GM19372 (cell line): ENCODE measurements around the gene RASA1.

Experiments
- ATAC-seq: cut with Tn5 transposase; IDR thresholded peaks from one replicate; pipeline ENCODE4 v1.9.1; 2021; ENCODE audit warnings: mild to moderate bottlenecking, low read depth, moderate library complexity; ENCODE audit not compliant: unreplicated experiment

Gene RASA1

DNA sequence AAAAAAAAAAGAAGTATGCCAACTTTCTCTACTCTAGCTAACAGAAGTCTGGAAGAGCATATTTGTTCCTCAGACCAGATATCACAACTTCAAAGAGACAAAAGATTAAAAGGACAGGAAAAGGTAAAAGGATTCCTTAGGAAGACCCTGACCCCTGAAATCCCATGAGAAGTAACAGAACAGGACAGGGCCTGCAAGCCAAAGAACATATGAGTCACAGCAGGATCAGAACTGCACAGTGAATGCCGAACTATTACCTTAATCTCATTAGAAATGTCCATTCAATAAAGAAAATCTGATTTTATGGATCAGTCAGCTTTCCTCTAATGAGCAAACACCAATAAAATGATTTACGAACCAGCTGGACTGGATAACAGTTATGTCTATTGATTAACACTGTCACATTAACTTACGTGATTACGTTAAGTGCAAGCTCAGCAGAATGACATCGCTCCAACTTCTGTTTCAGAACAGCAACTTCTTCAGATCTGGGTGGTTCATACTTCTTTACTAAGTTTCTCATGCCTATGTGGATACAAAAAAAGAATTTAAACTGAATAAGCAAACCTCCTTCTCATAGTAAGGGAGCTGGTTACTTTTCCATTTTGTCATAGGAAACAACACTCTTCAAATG, 131.4 kb downstream of the RASA1 start:
- ATAC-seq = no peak

DNA sequence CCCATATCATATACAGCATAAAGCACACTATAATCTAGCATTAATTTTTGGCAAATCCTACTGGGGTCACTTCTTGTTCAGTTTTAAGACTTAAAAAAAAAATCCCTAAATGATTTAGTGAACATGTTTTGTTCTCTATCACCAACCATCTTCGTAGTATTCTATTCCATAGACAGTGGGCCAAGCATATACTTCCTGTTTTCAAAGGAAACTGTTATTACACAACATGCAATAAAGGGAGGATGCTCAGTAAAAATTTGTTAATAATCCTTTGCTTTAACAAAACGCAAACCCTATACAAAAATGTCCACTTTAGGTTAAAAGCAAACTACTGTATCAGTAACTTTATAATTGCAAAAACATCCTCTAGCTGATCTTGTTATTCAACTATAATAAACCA, 132.0 kb downstream of the RASA1 start:
- no peak for ATAC-seq

DNA sequence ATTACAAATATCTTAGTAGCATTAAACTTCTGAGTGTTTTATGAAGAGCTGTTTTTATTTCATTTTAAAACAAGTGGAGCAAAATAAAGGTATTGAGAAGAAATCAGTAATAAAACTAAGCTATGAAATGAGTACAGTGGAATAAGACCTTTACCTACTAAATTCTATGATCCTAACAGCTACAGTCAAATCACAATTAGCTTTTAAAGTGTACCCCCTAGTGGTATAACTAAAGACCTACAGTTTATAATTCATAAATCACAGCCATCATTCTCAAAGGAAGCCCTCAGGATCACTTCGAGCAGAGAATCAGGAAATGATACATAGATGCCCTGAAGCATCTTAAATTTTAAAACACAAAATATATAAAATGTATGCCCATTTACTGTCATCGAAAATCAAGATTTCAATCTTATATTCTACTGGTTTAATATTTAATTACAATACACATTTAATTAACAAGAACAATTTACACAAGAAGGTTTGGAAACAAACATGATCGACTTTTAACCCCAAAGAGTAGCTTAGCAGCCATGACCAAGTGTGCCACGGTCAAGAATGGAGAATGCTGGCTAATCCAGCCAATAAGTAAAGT, 132.7 kb downstream of the RASA1 start:
- peak; percentile 63 for ATAC-seq

DNA sequence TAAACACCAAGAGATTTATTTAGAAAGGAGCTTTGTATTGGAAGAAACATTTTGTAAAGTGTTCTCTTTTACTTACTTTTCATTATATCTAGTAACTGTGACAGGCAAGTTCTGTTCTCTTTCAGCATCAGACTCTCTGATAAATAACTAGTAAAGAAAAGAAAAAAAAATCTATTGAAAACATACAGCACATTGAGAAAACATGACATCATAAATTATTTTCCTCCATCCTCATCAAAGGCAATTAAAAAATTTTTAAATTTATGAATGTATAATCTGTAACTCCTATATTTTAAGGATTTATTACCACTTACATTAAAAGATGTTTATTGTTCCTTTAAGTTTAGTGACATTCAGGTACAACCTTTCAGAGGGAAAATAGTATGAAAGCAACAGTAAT, 133.9 kb downstream of the RASA1 start:
- ATAC-seq = no peak

DNA sequence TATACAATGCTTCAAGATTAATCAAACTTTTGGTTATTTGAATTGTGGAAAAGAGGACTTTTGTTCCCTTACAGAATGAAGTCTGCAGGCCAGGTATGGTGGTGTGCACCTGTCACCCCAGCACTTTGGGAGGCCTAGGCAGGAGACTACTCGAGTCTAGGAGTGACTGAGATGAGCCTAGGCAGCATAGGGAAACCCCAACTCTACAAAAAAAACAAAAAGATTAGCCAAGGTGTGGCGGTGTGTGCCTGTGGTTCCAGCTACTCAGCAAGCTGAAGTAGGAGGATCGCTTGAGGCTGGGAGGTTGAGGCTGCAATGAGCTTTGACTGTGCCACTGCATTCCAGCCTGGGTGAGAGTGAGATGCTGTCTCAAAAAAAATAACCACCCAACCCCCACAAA, 135.7 kb downstream of the RASA1 start:
- no peak for ATAC-seq

DNA sequence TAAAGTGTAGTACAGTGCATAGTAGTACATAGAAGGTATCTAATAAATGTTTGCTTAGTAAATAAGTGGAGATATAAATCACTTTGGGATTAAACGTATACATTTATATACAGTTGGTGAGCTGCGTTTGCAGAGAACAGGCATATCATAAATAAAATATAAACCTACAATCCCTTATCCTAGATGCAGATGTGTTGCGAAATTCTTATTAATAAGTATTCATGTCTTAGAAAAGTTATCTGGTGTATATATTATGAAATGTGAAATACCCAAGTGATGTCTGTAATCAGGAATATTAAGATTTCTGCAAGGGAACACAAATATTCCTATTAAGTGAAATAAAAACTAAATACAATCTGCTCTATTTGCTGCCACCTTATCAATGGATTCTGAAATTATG, 136.2 kb downstream of the RASA1 start:
- no peak for ATAC-seq

DNA sequence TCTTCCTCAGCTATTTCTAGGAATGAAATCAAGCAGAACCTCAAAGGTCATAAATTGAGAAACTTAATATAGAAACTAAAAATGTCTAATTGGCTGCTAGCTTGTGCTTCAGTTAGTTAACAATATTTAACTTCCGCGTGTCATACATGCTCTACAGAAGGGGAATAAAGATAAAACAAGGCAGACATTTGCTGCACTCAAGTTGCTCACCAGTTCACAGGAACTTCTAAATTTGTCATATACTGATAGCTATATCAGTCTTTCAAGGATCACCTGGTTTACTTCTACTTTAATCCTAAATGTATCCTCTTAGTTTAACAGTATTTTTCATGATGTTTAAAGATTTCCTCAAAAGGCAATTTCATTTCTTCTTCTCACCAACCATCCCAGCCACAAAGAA, 136.7 kb downstream of the RASA1 start:
- ATAC-seq = no peak

DNA sequence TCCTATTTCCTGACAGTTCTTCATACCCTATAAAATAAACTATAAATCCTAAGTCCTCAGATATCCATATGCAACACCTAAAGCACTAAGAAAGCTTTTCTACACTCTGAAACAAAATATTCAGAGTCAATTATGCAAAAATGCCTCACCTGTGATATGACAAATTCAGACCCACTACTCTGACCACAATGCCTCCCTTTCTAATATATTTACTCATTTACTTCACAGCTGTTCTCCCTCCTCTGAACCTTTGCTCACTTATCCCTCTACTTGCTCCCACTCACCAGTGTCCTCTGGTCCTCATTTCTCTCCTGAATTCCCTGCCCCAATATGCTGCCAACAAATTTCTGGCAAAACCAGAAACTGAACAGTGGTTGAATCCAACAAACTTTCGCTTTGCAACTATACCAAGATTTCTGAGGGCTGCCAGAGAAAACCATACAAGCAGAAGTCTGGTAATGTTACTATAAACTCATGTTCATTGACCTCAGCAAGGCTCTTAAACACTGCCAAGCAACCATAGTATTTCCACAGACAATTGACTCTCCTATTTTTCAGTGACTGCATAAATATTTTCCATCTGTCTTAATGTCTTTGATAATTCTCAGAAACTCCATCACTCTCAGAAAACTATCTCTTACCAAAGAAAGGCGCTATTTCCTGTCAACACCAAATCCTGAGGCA, 137.9 kb downstream of the RASA1 start:
- no peak for ATAC-seq

DNA sequence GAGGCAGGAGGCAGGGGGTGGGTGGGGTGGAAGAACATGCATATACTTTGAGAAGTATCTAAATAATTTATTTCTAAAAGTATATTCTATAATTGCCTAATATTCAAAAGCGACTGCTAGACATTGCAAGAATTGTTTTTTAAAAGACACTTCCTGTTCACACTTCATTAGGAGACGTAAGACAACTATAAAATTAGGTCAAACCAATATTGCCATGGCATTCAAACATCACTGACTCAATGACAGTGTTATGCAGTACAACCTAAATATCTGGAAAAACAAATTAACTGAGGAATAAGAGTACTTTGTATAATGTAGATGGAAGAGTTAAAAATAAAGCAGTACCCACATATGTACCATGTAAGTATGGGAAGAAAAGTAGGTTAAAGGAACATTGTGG, 140.5 kb downstream of the RASA1 start:
- ATAC-seq = no peak

DNA sequence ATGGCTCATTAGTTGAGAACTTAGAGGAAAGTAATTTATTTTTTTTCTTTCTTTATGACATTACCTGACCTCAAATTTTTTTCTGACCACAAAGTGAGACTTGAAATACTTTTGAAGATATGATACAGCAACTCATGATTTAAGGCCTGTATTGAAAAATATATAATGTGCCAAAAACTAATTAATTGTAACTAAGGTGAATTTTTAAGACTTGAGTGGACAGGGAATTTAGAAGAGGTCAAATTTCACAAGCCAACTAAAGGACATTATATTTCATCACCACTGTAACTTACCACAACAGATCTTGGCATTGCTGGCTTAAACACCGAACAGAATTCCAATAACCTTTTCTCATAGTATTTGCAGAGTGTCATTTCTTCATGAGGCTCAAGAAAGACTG, 143.2 kb downstream of the RASA1 start:
- ATAC-seq = no peak

DNA sequence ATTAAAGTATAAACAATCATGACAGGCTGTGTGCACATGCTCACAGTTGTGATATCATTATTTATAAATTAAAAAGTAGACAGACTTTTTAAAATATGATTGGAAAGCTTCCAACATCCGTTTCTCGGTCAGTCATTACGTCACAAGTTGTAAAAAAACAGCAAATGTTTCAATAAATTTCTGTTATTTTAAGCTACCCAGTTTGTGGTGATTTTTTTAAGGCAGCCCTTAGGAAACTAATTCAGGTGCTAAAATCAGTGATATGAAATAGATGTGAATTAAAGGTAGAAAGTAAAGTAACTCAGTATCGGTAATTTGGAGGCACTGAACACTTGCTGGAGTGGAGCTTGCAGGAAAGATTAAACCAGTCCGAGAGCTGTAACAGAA, 143.9 kb downstream of the RASA1 start:
- ATAC-seq = no peak

DNA sequence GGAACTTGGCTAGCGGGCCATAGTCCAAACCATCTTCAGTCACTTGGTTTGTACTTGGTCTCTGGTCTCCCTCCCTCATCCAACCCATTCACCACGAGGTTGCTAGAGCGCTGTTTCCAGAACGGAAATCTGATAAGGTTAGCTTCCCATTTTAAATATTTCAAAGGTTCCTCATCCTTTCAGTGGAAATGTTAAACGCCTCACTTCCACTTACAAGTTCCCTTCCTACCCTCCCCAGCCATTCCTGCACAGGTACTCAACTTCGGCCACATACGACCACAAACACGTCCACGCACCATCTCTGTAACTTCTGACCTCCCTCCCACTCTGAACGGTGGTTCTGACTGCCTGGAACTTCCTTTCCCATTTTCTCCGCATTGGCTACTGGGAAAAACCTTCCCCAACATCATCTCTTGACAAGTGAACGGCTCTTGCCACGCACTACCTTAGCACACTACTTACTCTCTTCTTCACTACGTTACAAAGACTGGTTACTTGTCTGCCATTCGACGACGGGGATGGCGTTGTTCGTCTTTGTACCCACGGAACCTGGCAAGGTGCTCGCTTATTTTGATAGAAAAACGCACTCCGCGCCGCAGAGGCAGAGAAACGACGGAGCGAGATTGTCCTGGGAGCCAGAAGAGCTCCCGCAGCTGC, 144.4 kb downstream of the RASA1 start:
- ATAC-seq = peak; percentile 13

DNA sequence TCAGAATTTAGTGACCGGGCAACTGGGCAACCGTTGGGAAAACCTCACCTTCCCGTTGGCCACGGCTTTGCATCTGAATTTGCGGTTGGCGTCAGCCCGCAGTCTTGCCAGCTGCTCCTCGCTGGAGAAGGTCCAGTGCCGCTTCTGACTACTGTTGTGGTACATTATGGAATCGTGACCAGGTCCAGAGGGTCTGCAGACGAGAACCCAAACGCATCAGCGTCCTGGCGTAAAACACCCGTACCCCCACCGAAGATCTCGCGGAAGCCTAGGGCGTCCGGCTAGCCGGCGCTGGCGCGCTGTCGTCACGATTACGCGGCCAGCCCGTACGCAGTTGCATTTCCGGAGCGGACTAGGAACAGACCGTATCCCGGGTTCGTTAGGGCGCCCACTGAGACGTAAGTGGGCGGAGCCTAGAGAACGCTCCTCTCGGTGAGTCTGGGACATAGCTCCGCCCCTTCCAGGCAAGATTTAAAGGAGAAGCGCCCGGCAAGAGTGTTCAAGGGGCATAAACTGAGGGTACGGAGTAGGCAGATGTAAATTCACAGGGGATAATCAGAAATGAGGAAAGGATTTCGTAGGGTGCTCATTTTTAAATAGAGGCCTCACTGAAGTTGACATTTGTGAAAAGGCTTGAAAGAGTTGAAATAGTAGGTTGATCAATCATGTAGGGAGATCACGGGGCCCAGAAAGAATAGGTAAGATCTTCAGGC, 145.1 kb downstream of the RASA1 start, which contains the start of gene CCNH:
Gene CCNH, minus strand, starts transcription at position 301 of the 713 bp plus-strand sequence. Its CDS starts 136 bp downstream, at position 165.
- peak; percentile 98 for ATAC-seq

DNA sequence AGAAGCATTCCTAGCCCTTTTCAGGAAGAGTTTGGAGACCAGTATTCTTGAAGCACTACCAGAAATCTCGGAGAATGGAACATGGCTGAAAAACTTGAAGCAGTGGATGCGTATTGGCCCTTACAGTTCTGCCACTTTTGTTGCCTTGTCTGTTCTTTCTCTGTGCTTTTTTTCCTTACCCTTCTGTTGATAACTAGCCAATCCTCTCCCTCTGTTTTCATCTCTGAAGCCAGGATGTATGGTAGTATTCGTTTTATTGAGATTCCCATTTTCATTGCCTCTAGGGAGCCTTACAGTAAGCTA, 145.6 kb downstream of the RASA1 start:
- ATAC-seq = no peak

DNA sequence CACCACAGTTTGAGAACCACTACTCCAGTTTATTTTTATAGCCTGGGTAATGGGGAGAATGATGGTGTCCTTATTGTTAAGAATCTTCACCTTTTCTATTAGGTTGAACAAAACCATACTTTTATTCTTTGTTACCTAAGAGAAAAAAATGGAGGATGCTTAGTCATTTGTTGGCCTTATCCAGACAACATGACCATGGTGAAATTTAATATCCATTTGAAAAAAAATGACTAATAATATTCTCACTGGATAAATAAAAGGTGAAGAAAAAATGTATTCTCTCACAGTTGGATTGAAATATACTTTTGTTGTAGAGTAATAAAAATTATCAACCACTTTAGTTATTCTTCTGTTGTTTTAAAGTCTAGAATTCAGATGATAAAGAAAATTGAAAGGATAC, 150.8 kb downstream of the RASA1 start:
- no peak for ATAC-seq

DNA sequence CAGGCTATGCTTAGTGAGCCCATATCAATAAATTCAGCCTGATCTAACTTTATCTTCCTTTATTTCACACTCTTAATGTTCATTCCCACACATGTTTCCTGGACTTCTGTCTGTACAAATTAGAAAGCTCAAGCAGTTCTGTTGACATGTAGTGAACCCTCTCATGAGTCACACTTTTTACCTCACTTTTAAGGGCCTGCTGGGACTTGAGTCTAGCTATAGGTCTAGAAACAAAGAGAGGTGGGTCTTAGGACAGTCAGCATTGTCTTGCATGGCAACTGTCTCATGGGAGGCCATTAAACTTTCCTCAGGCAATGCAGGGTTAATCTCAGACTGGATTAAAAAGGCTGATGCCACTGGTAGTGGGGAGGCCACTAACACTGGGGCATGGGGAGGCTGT, 153.6 kb downstream of the RASA1 start:
- ATAC-seq = no peak

DNA sequence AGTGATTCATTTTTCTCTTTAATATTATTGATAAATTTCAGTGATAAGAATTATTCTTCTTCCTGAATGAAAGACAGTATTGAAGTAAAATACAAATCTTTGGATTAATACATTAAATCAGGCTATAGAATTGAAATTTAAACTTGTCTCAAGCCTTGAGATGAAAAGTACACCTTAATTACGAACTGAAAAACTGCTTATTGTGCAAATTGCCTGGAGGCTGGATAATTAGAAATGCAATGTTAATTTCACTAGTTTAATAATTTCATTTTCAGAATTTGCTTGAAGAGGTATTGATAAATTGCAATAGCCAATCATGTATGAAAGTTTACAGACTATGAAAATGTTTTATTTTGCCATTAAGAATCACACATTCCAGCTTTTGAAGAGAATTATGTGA, 156.1 kb downstream of the RASA1 start:
- no peak for ATAC-seq

DNA sequence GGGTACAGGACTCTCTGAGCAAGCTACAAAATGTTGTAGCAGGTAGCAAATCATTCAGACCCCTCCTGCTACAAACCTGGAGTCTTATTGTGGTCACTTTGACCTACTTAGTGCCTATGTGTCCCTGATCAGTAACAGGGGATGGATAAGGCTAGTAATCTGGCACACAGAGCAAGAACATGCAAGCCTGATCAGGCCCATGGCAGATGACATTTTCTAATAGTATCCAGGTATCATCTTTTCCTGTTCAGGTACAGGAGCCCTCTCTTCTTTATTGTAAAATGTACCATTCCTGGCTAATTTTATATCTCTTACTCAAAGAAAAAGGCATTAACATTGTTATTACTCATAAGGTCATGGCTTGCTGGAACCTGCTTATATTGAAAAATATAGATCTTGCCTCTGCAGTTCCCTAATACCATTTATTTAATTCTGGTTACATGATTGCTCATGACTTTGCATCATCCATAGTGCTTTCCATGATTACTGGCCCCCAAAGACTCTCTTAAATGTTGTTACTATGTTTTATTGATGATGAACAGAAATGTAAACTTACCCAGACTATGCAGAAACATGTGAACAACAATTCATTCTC, 163.3 kb downstream of the RASA1 start:
- ATAC-seq = no peak

DNA sequence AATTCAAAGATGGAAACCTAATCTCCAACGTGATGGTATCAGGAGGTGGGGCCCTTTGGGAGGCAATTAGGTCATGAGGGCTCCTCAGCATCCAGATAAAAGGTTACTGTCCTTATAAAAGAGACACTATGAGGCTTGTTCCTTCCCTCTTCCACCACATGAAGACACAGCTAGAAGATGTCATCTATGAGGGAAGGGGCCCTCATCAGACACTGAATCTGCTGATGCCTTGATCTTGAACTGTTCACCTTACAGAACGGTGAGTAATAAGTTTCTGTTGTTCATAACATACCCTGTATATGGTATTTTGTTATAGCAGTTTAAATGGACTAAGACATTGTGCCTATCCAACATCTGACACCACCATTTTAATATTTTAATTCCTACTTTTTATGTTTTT, 164.8 kb downstream of the RASA1 start:
- ATAC-seq = no peak

DNA sequence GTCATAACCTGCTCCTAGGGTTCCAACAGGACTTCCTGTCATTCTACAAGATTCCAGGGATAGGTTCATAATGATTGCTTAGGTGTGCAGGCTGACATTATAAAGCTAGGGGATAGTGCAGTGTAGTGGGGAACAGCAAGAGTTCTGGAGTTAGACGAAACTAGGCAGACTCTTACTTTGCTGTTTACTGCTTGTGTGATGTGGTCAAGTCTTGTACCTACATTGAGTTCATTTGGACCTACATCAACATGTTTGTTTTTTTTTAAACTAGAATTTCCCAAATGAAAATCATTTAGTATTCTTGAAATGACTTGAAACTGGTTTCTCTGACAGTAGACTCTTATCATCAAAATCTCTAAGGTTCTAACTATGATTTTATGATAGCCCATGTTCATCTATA, 166.3 kb downstream of the RASA1 start:
- ATAC-seq = no peak

DNA sequence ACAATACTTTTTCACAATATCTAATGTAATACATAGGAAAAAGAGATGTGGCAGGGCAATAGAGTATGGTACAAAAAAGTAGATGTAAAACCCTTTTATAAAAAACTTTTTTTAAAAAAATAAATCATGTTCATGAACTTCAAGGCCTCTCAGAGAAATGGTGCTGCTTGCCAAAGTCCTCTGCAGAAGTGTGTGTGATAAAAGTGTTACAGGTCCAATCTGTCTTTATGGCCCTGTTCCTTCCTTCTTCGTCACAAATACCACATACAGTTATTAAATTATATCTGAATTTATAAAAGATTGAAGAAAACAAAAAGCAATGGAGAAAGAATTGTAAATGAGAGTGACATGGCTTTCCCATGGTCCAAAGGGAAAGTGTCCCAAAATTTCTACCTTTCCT, 166.8 kb downstream of the RASA1 start:
- no peak for ATAC-seq
